ENCODE measurements around the gene KNOP1.
"Not testable (repeated sequence)": the region's sequence is repeated elsewhere in the genome, so short reads cannot be mapped to it uniquely, and the experiment has no call there.

The KNOP1 gene

GRCh38 chr16:19741354-19741753, 23.3 kb upstream of the KNOP1 start:
- DNase-seq: no peak

- peak; percentile 57 to 80 (median 72) for DNase-seq
Observed at GRCh38 chr16:19737306-19738038, 19.4 kb upstream of the KNOP1 start.

GRCh38 chr16:19735074-19735867, 17.2 kb upstream of the KNOP1 start:
- no peak for DNase-seq

GRCh38 chr16:19733551-19733950, 15.5 kb upstream of the KNOP1 start:
- DNase-seq: no peak

- DNase-seq: no peak
Observed at GRCh38 chr16:19728636-19728965, 10.6 kb upstream of the KNOP1 start.

- DNase-seq: no peak
Observed at GRCh38 chr16:19722981-19723380, 5.0 kb upstream of the KNOP1 start.

GRCh38 chr16:19722269-19722952, 4.4 kb upstream of the KNOP1 start:
- DNase-seq: no peak

GRCh38 chr16:19718624-19718965, 568 bp upstream of the KNOP1 start:
- DNase-seq: no peak

GRCh38 chr16:19717314-19717713, 713 bp downstream of the KNOP1 start:
- DNase-seq: no peak

GRCh38 chr16:19716728-19717127, 1.3 kb downstream of the KNOP1 start:
- DNase-seq: not testable (repeated sequence)

- no peak for DNase-seq
Observed at GRCh38 chr16:19716183-19716582, 1.8 kb downstream of the KNOP1 start.

- no peak for DNase-seq
Observed at GRCh38 chr16:19715566-19715965, 2.5 kb downstream of the KNOP1 start.

- no peak for DNase-seq
Observed at GRCh38 chr16:19713697-19714096, 4.3 kb downstream of the KNOP1 start.

GRCh38 chr16:19712418-19713058, 5.5 kb downstream of the KNOP1 start:
- DNase-seq: no peak

- DNase-seq: no peak
Observed at GRCh38 chr16:19711643-19712042, 6.4 kb downstream of the KNOP1 start.

- DNase-seq: no peak
Observed at GRCh38 chr16:19710991-19711545, 7.0 kb downstream of the KNOP1 start.

GRCh38 chr16:19710191-19710908, 7.7 kb downstream of the KNOP1 start:
- no peak for DNase-seq

- DNase-seq: no peak
Observed at GRCh38 chr16:19709381-19710136, 8.5 kb downstream of the KNOP1 start.

- no peak for DNase-seq
Observed at GRCh38 chr16:19708296-19709205, 9.5 kb downstream of the KNOP1 start.

- DNase-seq: no peak
Observed at GRCh38 chr16:19707569-19708295, 10.3 kb downstream of the KNOP1 start.

All from suppressor macrophage (primary cell).